GM19468 (cell line): ENCODE data around the gene SKA3.
"Not testable (repeated sequence)": the region's sequence is repeated elsewhere in the genome, so short reads cannot be mapped to it uniquely, and the experiment has no call there.

Experiments
- ATAC-seq: cut with Tn5 transposase; IDR thresholded peaks from one replicate; pipeline ENCODE4 v1.9.1; 2021; ENCODE audit warnings: mild to moderate bottlenecking, moderate library complexity, moderate number of reproducible peaks; ENCODE audit not compliant: unreplicated experiment; ENCODE audit errors: extremely low read depth

SKA3 gene

GRCh38 chr13:21173767-21174166, 2.6 kb downstream of the SKA3 start:
- ATAC-seq, result not testable (repeated sequence)

- ATAC-seq, result no peak
Measured at GRCh38 chr13:21171420-21171819, 4.9 kb downstream of the SKA3 start.

DNA sequence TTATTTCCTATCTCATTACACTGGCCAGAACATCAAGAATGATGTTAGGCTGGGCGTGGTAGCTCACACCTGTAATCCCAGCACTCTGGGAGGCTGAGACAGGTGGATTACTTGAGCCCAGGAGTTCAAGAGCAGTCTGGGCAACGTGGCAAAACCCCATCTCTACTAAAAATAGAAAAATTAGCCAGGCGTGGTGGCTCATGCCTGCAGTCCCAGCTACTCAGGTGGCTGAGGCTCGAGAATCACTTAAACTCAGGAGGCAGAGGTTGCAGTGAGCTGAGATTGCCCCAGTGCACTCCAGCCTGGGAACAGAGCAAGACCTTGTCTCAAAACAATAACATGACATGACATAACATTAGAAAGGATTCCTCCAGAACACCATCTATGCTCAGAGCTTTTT, 10.7 kb downstream of the SKA3 start:
- ATAC-seq, result not testable (repeated sequence)

GRCh38 chr13:21164631-21165030, 11.7 kb downstream of the SKA3 start:
- ATAC-seq, result no peak

- ATAC-seq, result no peak
Measured at GRCh38 chr13:21152251-21152899, 24.0 kb downstream of the SKA3 start.

- ATAC-seq, result no peak
Measured at GRCh38 chr13:21150013-21150412, 26.3 kb downstream of the SKA3 start.

DNA sequence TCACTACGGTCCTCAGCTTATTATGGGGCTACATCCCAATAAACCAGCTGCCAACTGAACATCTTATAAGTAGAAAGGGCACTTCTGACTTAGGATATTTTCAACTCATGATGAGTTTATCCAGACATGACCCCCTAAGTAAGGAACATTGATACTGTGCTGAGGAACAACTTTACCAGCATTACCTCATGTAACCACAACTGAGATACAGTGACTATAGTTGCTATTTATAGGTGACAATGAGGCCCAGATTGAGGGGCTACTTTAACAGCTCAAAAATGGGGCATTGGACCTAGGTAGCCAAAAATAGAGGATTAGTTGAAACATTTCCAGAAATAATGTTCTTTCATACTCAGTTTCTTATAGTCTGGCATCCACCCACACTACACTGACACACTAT, 26.8 kb downstream of the SKA3 start:
- ATAC-seq, result no peak

DNA sequence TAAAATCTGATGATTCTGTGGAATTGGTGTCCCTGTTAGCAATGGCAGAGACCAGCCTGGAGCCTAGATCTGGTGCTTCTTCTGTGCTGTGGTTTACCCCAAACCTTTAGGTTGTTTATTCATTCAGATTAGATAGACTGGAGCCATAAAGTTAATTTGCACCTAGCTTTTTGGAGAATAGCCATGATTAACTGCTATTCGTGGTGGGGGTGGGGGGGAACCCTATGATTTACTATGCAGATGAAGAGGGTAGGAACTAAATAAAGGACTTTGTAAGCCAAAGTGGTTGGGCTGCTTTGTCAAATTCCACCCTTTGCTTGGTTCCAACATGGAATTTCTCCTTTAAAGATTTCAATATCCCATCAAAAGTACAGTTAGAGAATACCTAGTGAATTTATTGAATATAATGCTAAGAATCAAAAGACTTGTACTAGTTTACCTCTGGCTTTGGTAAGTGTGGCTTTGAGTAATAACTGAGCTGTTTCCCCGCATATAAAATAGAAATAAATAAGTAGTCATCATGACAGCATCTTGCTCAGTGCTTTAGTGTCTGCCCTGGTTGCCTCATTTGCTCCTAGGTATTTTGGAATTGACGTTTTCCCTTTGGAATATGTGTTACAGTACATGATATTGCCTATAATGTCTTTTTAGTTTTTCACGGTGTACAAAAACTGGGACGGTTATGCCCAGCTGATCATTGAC, 27.6 kb downstream of the SKA3 start:
- no peak for ATAC-seq

- ATAC-seq, result no peak
Measured at GRCh38 chr13:21147827-21148226, 28.5 kb downstream of the SKA3 start.

DNA sequence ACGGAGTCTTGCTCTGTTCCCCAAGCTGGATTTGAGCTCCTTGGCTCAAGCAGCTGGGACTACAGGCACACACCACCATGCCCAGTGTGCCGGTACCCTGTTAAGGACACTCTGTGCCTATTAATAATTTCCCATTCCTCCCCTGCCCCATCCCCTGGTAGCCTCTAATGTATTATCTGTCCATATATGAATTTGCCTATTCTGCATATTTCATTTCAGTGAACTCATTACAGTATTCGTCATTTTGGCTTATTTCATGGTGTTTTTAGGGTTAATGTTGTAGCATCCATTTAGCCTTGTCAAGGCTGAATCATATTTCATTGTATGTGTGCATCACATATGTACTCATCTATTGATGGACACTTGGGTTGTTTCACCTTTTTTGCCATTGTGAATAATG, 33.6 kb downstream of the SKA3 start:
- no peak for ATAC-seq

GRCh38 chr13:21139374-21139773, 37.0 kb downstream of the SKA3 start:
- no peak for ATAC-seq

DNA sequence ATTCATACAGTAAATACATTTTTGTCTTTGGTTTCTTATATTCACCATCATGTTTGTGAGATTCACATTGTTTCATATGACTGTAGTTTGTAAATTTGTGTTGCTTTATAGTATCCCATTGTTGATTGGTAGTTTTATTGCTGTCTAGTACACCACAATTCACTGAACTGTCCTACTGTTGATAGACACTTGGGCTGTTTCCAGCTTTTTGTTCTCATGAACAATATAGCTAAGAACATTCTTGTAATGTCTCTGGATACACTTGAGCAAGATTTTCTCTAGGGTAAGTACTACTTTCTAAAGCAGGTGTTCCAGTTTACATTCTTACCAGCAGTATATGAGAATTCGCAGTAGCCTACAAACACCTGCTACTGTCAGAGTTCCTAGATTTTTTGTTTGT, 37.8 kb downstream of the SKA3 start:
- ATAC-seq, result no peak

DNA sequence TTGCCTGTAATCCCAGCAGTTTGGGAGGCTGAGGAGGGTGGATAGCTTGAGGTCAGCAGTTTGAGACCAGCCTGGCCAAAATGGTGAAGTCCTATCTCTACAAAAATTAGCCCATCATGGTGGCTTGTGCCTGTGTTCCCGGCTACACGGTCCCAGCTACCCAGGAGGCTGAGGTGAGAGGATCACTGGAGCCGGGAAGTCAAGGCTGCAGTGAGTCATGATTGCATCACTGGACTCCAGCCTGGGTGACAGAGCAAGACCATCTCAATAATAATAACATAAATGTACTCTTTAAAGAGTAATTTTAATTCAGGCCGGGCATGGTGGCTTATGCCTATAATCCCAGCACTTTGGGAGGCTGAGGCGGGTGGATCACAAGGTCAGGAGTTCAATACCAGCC, 38.7 kb downstream of the SKA3 start:
- no peak for ATAC-seq

DNA sequence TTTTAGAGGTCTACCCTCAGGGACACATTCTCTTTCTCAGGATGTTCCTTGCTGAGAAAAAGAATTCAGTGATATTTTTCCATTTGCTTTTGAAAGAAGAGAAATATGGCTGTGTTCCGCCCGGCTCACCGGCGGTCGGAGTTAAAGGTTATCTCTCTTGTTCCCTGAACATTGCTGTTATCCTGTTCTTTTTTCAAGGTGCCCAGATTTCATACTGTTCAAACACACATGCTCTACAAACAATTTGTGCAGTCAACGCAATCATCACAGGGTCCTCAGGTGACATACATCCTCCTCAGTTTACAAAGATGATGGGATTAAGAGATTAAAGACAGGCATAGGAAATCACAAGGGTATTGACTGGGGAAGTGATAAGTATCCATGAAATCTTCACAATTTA, 40.5 kb downstream of the SKA3 start:
- ATAC-seq, result not testable (repeated sequence)

GRCh38 chr13:21134475-21134874, 41.9 kb downstream of the SKA3 start:
- ATAC-seq, result no peak

DNA sequence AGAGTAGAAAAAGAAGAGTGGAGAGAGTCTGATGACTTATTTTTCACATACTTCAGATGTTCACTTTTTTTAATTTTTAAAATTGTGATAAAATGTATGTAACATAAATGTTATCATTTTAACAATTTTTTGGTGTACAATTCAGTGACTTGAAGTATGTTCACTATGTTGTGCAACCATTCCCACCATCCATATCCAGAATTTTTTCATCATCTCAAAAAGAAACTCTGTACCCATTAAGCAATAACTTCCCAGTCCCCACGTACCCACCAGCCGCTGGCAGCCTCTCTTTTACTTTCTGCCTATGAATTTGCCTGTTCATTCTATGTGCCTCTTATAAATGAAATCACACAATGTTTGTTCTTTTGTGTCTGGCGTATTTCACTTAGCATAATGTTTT, 43.3 kb downstream of the SKA3 start:
- no peak for ATAC-seq

- no peak for ATAC-seq
Measured at GRCh38 chr13:21130116-21130515, 46.2 kb downstream of the SKA3 start.

- no peak for ATAC-seq
Measured at GRCh38 chr13:21124852-21125251, 51.5 kb downstream of the SKA3 start.

DNA sequence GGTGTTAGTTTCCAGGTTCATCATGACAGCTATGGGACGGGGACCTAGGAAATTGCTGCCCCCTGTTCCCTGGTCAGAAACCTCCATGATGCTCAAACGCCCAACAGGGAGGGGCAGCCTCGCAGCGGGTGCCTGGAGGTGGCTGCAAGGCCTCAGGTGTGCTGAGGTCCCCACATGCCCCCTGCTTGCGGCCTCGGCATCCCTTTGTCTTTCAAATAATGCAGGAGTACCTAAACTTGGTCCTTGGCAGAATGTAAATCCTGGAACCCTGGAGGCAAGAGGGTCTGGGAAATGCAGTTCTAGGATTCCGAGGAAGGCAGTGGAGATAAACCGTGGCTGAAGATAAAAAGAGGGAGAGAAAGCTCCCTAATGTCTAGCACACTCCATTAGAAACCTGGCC, 52.4 kb downstream of the SKA3 start:
- ATAC-seq, result no peak

- ATAC-seq, result no peak
Measured at GRCh38 chr13:21121616-21122015, 54.7 kb downstream of the SKA3 start.

GRCh38 chr13:21120191-21120590, 56.2 kb downstream of the SKA3 start:
- ATAC-seq, result no peak

- no peak for ATAC-seq
Measured at GRCh38 chr13:21119526-21119925, 56.8 kb downstream of the SKA3 start.
